HG03460 (cell line): ENCODE data around the gene SEC23A.
A peak's percentile ranks its signal among the peaks of the same experiment; 100 is the strongest.
"Not testable (repeated sequence)": the region's sequence is repeated elsewhere in the genome, so short reads cannot be mapped to it uniquely, and the experiment has no call there.

Source experiments
- ATAC-seq: cut with Tn5 transposase; IDR thresholded peaks from one replicate; pipeline ENCODE4 v1.9.1; 2021; ENCODE audit not compliant: unreplicated experiment

The SEC23A gene

DNA sequence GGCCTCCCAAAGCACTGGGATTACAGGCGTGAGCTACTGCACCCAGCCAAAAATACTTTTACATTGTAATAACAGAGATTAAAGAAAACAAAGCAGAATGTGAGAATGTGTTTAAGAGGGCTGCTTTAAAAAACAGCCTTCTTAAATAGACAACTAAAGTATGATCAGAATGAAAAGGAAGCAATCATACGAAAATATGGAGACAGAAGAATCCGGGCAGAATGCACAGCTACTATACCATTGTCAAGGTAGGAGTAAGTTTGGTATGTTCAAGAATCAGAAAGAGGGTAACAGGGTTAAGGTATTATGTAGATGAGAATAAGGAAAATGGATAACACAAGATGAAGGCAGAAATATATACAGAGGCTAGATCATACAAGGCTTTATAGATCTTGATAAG, 8.5 kb downstream of the SEC23A start:
- no peak for ATAC-seq

DNA sequence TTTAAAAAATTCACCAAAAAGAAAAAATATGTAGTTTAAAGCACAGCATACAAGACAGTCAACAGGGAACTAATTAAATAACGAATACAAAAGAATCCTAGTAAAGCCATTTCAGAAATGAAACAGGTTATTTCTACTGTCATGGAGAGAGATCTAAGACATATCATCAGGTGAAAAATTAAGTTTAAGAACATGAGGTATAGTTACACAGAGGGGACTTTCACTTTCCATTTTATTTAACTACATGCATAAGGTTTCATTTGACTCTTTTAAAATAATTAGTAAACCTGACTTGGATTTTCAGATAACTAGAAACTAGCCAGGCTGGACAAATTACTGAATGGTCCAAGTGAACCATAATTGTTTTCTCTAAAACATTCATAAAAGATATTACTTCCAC, 11.3 kb downstream of the SEC23A start:
- ATAC-seq: no peak

GRCh38 chr14:39090548-39091111, 12.4 kb downstream of the SEC23A start:
- no peak for ATAC-seq

DNA sequence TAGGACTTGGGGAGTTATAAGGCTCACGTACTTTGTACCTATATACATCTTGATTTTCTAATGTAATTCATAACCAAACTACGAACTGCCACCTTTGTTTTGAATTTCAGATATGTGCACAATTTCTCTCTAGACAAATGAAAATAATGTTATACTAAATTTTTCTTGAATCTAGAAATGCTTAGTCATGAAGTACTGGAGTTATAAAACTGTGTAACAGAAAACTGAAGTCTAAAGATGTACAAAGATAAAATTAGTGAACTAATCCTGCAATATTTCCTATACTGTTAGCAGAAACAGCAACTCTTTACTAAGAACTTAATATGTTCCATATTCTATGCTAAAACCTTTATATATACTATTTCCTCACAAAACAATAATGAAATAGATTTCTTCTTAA, 15.5 kb downstream of the SEC23A start:
- ATAC-seq: no peak

- ATAC-seq: no peak
Observed at GRCh38 chr14:39085933-39086332, 17.1 kb downstream of the SEC23A start.

DNA sequence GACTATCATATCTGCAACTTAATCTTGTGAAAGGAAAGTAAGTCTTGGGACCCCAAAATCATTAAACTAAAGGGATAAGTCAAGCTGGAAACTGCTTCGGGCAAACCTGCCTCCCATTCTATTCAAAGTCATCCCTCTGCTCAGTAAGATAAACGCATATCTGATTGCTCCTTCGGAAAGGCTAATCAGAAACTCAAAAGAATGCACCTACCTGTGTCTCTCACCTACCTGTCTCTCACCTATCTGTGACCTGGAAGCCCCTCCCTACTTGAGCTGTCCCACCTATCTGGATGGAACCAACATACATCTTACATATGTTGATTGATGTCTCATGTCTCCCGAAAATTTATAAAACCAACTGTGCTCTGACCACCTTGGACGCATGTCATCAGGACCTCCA, 19.9 kb downstream of the SEC23A start:
- no peak for ATAC-seq

DNA sequence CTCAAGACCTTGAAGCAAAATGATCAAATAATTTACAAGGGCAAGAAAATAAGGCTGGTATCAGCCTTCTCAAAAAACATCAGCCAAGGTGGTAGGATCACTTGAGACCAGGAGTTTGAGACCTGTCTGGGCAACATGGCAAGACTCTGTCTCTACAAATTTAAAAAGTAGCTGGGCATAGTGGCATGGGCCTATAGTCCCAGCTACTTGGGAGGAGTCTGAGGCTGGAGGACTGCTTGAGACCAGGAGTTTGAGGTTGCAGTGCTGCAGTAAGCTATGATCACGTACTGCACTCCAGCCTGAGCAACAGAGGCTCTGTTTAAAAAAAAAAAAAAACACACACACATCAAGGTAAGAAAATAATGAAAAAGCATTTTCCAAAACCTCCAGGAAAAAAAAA, 22.1 kb downstream of the SEC23A start:
- no peak for ATAC-seq

- no peak for ATAC-seq
Observed at GRCh38 chr14:39071096-39071495, 31.9 kb downstream of the SEC23A start.

DNA sequence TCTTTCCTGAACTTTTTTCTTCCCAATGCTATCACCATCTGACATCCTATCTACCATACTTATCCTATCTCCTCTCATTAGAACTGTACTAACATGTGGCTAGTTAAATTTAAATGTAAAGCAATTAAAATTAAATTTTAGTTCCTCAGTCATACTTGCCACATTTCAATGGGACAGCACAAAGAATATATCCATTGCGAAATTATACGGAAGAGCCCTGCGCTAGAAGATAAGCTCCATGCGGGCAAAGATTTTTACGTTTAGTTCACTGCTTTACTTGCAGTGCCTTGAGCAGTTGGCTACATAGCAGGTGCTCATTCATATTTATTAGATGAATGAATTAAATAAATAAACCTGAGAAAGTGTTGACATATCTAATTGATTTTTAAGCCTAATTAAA, 33.1 kb downstream of the SEC23A start:
- ATAC-seq: no peak

- ATAC-seq: not testable (repeated sequence)
Observed at GRCh38 chr14:39069169-39069805, 33.7 kb downstream of the SEC23A start.

DNA sequence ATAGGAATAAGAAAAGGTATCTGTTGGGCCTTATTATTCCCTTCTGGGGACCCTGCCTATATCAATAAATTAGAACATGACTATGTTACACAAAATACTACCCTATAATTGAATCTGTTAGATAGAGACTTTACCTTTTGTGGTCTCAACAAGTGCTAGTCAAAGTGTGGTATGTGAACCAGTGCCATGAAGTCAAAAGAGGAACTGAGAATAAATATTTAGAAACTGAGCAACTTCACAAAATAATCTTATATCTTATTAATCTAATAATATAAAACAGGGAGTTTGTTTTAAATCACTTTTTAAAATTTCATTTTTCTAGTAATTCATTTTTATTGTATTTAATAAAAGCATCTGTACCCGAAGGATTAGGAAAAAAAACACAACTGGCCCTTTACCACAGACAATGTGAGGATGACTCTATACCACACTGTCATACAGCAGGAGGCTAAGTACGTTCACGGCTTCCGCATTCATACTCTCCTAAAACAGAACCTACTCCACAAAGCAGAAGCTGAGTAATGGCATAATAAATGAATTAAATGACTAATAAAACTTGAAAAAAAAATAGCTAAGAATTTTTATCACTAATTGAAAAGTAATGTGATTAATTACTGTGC, 42.1 kb downstream of the SEC23A start:
- peak; percentile 99 for ATAC-seq

DNA sequence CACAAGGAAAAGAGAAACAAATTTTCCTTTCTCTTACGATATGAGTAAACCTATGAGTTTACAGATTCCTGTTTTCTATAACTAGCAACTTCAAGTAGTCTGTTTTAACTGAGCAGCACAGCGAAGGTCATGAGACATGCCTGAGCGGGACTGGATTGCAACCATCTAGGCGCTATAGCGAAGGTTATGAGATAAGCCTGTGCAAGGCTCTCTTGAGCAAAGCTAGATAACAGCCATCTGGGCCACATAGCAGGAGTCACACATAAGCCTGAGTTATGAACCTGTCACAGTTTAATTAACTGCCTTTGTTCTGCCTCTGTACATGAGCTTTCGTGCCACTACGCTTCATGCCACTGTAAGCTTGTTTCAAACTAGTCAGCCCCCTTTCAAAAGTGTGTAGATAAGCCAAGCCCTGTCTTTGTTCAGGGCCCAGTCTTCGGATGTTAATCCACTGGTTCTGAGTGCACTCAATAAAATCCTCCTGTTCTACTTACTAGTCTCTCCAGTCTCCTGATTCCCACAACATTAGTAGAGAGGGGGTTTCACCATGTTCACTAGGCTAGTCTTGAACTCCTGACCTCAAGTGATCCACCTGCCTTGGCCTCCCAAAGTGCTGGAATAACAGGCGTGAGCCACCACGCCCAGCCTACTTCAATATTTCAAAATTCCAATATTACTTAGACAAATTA, 47.1 kb downstream of the SEC23A start:
- ATAC-seq: no peak

DNA sequence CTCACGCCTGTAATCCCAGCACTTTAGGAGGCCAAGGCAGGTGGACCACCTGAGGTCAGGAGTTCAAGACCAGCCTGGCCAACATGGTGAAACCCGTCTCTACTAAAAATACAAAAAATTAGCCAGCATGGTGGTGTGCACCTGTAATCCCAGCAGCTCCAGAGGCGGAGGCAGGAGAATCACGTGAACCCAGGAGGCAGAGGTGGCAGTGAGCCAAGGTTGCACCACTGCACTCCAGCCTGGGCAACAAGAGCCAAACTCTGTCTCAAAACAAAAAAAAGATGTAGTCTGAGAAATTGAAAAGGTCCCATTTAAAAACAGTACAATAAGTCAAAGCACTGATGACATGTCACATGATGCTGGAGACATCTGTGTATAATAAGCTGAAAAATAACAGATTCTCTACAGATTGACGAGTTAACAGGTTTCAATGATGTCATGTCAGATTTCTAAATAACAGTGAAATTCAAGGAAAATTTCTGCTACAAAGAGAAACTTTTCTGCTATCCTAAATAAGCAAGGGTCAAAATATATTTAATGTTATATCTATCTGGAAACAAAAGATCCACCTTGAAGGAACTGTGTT, 50.1 kb downstream of the SEC23A start:
- ATAC-seq: not testable (repeated sequence)

- ATAC-seq: no peak
Observed at GRCh38 chr14:39050389-39050788, 52.6 kb downstream of the SEC23A start.

DNA sequence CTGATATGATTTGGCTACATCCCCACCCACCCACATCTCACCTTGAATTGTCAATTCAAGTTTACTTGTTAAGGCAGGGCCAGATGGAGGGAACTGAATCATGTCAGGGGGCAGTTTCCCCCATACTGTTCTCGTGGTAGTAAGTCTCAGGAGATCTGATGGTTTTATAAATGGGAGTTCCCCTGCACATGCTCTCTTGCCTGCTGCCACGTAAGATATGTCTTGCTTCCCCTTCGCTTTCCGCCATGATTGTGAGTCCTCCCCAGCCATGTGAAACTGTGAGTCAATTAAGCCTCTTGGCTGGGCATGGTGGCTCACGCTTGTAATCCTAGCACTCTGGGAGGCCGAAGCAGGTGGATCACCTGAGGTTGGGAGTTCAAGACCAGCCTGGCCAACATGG, 57.1 kb downstream of the SEC23A start:
- ATAC-seq: not testable (repeated sequence)

GRCh38 chr14:39043352-39043943, 59.6 kb downstream of the SEC23A start:
- ATAC-seq: no peak

DNA sequence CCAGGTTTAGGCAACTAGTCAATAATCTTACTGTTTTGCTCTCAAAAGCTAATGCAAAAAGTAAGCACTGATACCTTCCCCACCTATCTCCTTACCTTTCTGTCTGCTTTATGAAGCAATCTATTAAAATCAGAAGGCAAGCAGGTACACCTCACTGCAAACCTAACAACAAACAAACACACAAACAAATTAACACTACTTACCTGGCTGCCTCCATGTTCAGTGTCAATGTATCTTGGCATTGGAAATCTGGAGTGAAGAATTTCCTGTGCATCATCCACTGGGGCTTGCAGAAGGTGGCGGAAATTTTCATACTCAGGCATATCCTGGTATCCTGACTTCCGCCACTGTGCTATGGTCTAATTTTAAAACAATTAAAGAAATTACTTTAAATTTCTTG, 62.5 kb downstream of the SEC23A start:
- ATAC-seq: no peak

DNA sequence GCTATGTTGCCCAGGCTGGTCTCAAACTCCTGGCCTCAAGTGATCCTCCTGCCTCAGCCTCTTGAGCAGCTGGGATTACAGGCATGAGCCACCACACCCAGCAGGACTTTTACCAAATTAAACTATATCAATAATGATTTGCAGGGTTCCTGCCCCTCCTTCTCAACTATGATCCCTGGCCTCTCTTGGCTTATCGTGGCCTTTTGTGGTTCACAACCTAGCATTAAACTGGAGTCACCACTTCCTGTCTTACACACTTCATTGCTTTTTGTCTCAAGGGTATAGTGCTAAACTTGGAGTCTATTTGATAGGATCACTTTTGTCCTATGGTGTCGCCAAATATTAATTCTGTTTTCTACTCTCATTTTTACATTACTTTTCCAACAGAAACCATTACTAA, 64.5 kb downstream of the SEC23A start:
- ATAC-seq: no peak

- ATAC-seq: no peak
Observed at GRCh38 chr14:39036760-39037159, 66.3 kb downstream of the SEC23A start.

GRCh38 chr14:39035336-39035735, 67.7 kb downstream of the SEC23A start:
- no peak for ATAC-seq
